ENCODE data around the gene WASF3.

WASF3 gene

GRCh38 chr13:26548205-26548765 is 9.2 kb upstream of the WASF3 start:
- DNase-seq = no peak

GRCh38 chr13:26549713-26550112 is 7.8 kb upstream of the WASF3 start:
- DNase-seq = no peak

GRCh38 chr13:26551255-26551860 is 6.1 kb upstream of the WASF3 start:
- DNase-seq = no peak

GRCh38 chr13:26555413-26555812 is 2.1 kb upstream of the WASF3 start:
- DNase-seq = no peak

GRCh38 chr13:26557051-26557392 is 461 bp upstream of the WASF3 start:
- no peak for DNase-seq

- no peak for DNase-seq
These were observed 757 bp downstream of the WASF3 start for GRCh38 chr13:26558074-26558805.

GRCh38 chr13:26558987-26559386 is 1.5 kb downstream of the WASF3 start:
- no peak for DNase-seq

GRCh38 chr13:26560456-26560855 is 3.0 kb downstream of the WASF3 start:
- DNase-seq = no peak

- no peak for DNase-seq
These were observed 3.6 kb downstream of the WASF3 start for GRCh38 chr13:26561067-26561466.

- DNase-seq = no peak
These were observed 4.4 kb downstream of the WASF3 start for GRCh38 chr13:26561651-26562511.

- DNase-seq = no peak
These were observed 5.0 kb downstream of the WASF3 start for GRCh38 chr13:26562512-26562890.

GRCh38 chr13:26563713-26564112 is 6.2 kb downstream of the WASF3 start:
- no peak for DNase-seq

- no peak for DNase-seq
These were observed 10.8 kb downstream of the WASF3 start for GRCh38 chr13:26568132-26568815.

GRCh38 chr13:26571518-26571917 is 14.0 kb downstream of the WASF3 start:
- no peak for DNase-seq

- DNase-seq = no peak
These were observed 17.8 kb downstream of the WASF3 start for GRCh38 chr13:26575244-26575643.

- no peak for DNase-seq
These were observed 22.1 kb downstream of the WASF3 start for GRCh38 chr13:26579580-26579979.

- DNase-seq = no peak
These were observed 26.2 kb downstream of the WASF3 start for GRCh38 chr13:26583662-26584061.

- DNase-seq = no peak
These were observed 27.2 kb downstream of the WASF3 start for GRCh38 chr13:26584713-26585112.

- no peak for DNase-seq
These were observed 27.7 kb downstream of the WASF3 start for GRCh38 chr13:26585136-26585535.

GRCh38 chr13:26587251-26587650 is 29.8 kb downstream of the WASF3 start:
- no peak for DNase-seq

- DNase-seq = no peak
These were observed 31.7 kb downstream of the WASF3 start for GRCh38 chr13:26589226-26589625.

GRCh38 chr13:26589754-26590153 is 32.3 kb downstream of the WASF3 start:
- no peak for DNase-seq

- no peak for DNase-seq
These were observed 32.9 kb downstream of the WASF3 start for GRCh38 chr13:26590379-26590778.

Measured in stimulated activated CD4-positive, alpha-beta T cell treated with anti-CD3 and anti-CD28 coated beads, Interleukin-4, amount 100 ng/mL, for 4 hours (primary cell).